Endothelial cell of umbilical vein (primary cell): Measurements from ENCODE around the gene ADAMTS19.

ENCODE experiments used
- EZH2 ChIP-seq: IDR thresholded peaks from 2 replicates; pipeline ENCODE4 v1.6.1; 2012; ENCODE audit warnings: borderline replicate concordance, low read depth, mild to moderate bottlenecking, moderate library complexity, low read length, inconsistent platforms; ENCODE audit not compliant: severe bottlenecking
- FOS ChIP-seq: IDR thresholded peaks from 2 replicates; pipeline ENCODE4 v1.6.1; 2011; ENCODE audit warnings: mild to moderate bottlenecking, low read length, moderate library complexity, borderline replicate concordance; ENCODE audit not compliant: insufficient read depth
- GATA2 ChIP-seq: IDR thresholded peaks from 2 replicates; pipeline ENCODE4 v1.7.0; 2011; ENCODE audit warnings: low read depth, mild to moderate bottlenecking, moderate library complexity, mixed read lengths, low read length; ENCODE audit not compliant: insufficient read length, insufficient read depth
- JUN ChIP-seq: IDR thresholded peaks from 2 replicates; pipeline ENCODE4 v1.6.1; 2011; ENCODE audit warnings: borderline replicate concordance, low read depth; ENCODE audit not compliant: insufficient read length, insufficient read depth
- MYC ChIP-seq: IDR thresholded peaks from one replicate; pipeline ENCODE4 v1.6.1; 2011; ENCODE audit warnings: mild to moderate bottlenecking, low read depth, low read length
- POLR2A ChIP-seq: IDR thresholded peaks from 2 replicates; pipeline ENCODE4 v1.6.1; 2012; ENCODE audit warnings: low read depth, mild to moderate bottlenecking, control low read depth, low read length
- POLR2AphosphoS5 ChIP-seq: IDR thresholded peaks from 2 replicates; pipeline ENCODE4 v1.6.1; 2012; ENCODE audit warnings: low read depth, mild to moderate bottlenecking, control low read depth, low read length, moderate library complexity; ENCODE audit not compliant: insufficient read depth
- TF ChIP-seq, protein P1 (sequence below): IDR thresholded peaks from 2 replicates; pipeline ENCODE4 v1.6.1; 2011; ENCODE audit not compliant: insufficient read depth, insufficient read length
- TF ChIP-seq, protein P2 (sequence below), 2 donors: IDR thresholded peaks; 1 replicate in 1 of 2; 2 replicates in 1 of 2; pipeline ENCODE4 v1.5.1; 2011; ENCODE audit warnings: low read length in 2 of 2, mild to moderate bottlenecking in 2 of 2, moderate library complexity in 2 of 2, control low read depth in 1 of 2, inconsistent platforms in 1 of 2, low read depth in 1 of 2; ENCODE audit not compliant: insufficient read depth in 1 of 2; ENCODE audit errors: extremely low read depth in 1 of 2

DNA sequence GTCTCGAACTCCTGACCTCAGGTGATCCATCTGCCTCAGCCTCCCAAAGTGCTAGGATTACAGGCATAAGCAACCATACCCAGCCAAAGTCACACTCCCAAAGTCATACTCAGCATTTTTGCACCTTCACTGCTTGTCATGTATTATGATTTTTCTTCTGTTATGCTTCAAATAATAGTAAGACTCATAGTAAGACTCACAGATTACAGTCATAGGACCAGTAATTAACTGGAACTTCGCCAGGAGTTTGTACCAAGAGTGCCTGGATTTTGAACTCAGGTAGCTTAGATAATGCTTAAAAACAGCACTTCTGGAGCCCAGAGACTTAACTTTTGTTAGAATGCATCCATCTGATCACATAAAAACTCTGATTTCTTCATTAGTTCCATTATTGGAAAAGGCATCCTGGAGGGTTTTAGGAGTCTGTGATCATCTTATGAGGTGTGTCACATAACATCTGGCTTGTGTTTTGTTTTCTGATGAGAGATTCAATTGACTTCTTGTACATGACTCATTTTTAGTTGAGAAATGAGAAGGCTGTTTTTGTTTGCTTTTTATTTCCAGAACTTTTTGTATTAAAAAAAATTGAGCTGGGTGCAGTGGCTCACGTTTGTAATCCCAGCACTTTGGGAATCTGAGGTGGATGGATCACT lies 131.5 kb downstream of the ADAMTS19 start:
- no peak for TF ChIP-seq POLR2A
- TF ChIP-seq, protein P1, sequence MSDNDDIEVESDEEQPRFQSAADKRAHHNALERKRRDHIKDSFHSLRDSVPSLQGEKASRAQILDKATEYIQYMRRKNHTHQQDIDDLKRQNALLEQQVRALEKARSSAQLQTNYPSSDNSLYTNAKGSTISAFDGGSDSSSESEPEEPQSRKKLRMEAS: no peak
- TF ChIP-seq, protein P2, sequence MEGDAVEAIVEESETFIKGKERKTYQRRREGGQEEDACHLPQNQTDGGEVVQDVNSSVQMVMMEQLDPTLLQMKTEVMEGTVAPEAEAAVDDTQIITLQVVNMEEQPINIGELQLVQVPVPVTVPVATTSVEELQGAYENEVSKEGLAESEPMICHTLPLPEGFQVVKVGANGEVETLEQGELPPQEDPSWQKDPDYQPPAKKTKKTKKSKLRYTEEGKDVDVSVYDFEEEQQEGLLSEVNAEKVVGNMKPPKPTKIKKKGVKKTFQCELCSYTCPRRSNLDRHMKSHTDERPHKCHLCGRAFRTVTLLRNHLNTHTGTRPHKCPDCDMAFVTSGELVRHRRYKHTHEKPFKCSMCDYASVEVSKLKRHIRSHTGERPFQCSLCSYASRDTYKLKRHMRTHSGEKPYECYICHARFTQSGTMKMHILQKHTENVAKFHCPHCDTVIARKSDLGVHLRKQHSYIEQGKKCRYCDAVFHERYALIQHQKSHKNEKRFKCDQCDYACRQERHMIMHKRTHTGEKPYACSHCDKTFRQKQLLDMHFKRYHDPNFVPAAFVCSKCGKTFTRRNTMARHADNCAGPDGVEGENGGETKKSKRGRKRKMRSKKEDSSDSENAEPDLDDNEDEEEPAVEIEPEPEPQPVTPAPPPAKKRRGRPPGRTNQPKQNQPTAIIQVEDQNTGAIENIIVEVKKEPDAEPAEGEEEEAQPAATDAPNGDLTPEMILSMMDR (IDR thresholded peaks at IDR 0.05; ENCODE audit: extremely low read depth in 1 of 2, insufficient read depth in 1 of 2, low read depth in 1 of 2, low read length in 2 of 2): no peak
- no peak for TF ChIP-seq GATA2
- no peak for TF ChIP-seq MYC
- TF ChIP-seq POLR2AphosphoS5: no peak
- no peak for TF ChIP-seq JUN
- TF ChIP-seq EZH2: no peak
- no peak for TF ChIP-seq FOS
